Panc1 (cell line): ENCODE data around the gene PTGER4.

Experiments used
- CTCF ChIP-seq: fragments of 450-650 bp; IDR thresholded peaks from 2 replicates; pipeline ENCODE4 v1.5.1; 2017; ENCODE audit warnings: mild to moderate bottlenecking
- POLR2AphosphoS5 ChIP-seq: IDR thresholded peaks from 2 replicates; pipeline ENCODE4 v1.6.1; 2012; ENCODE audit warnings: mild to moderate bottlenecking, low read depth, low read length, moderate library complexity
- REST ChIP-seq, 2 experiments: IDR thresholded peaks; 2 replicates each; pipeline ENCODE4 v1.6.1; 2011 to 2012; ENCODE audit warnings: low read depth in 2 of 2, control low read depth in 1 of 2, low read length in 1 of 2, mild to moderate bottlenecking in 1 of 2, moderate library complexity in 1 of 2; ENCODE audit not compliant: insufficient read depth in 1 of 2
- SIN3A ChIP-seq: IDR thresholded peaks from 2 replicates; pipeline ENCODE4 v1.6.1; 2012; ENCODE audit warnings: low read depth, mild to moderate bottlenecking, low read length, moderate library complexity, borderline replicate concordance; ENCODE audit not compliant: insufficient read depth
- TCF7L2 ChIP-seq: IDR thresholded peaks from 2 replicates; pipeline ENCODE4 v1.6.1; 2011; ENCODE audit warnings: mild to moderate bottlenecking, low read depth, low read length, inconsistent platforms

- TF ChIP-seq CTCF: no peak
- TF ChIP-seq REST (IDR thresholded peaks at IDR 0.05; ENCODE audit: insufficient read depth in 1 of 2, low read depth in 2 of 2, low read length in 1 of 2): no peak
- TF ChIP-seq TCF7L2: no peak
- no peak for TF ChIP-seq SIN3A
- TF ChIP-seq POLR2AphosphoS5: no peak
Observed at GRCh38 chr5:40675396-40676133, 4.2 kb upstream of the PTGER4 start.
